Measurements from ENCODE around the gene C17orf114.

The C17orf114 gene

DNA sequence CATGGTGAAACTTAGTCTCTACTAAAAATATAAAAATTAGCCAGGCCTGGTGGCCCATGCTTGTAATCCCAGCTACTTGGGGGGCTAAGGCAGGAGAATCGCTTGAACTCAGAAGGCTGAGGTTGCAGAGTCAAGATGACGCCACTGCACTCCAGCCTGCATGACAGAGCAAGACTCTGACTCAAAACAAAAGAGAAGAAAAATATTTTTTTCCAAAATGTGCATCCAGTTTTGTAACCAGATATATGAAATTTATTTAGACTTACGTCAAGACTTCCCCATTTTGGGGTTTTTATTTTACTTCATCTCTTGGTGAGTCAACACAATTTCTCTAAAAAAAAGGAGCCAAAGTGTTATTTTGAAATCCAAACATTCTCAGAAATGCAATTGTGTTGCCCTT is 35.9 kb downstream of the C17orf114 start:
- Histone ChIP-seq H2BK15ac (ENCODE audit: low read length) (no peak overlapping the region), H3K23ac (ENCODE audit: low read depth, low read length, poor library complexity) (no peak overlapping the region), H2BK120ac (ENCODE audit: low read depth, low read length) (no peak overlapping the region), H3K9me3 (replicated peaks in 1 of 2; ENCODE audit: control insufficient read depth in 2 of 2, insufficient read depth in 1 of 2, low read depth in 1 of 2, low read length in 2 of 2) (no peaks in the 10 kb centered on the region), H4K91ac (ENCODE audit: low read depth, low read length, poor library complexity) (no peak overlapping the region), H3K79me1 (ENCODE audit: low read depth, low read length) (no peaks in the 10 kb centered on the region), H3K4me1 (ENCODE audit: control insufficient read depth in 2 of 2, insufficient read depth in 1 of 2, low read depth in 1 of 2, low read length in 2 of 2) (no peaks in the 10 kb centered on the region), H3K4me3 (ENCODE audit: low read length in 2 of 2) (no peak overlapping the region), H2AFZ (ENCODE audit: low read length) (no peak overlapping the region), H3K18ac (ENCODE audit: low read length) (no peak overlapping the region), H4K8ac (ENCODE audit: low read depth, low read length) (no peak overlapping the region), H3K4ac (ENCODE audit: low read length) (no peak overlapping the region), H2AK5ac (ENCODE audit: low read depth, low read length) (no peak overlapping the region), H2BK5ac (ENCODE audit: low read length) (no peak overlapping the region), H3K9ac (ENCODE audit: low read depth, low read length, poor library complexity) (no peak overlapping the region), H2BK12ac (ENCODE audit: low read length) (no peak overlapping the region), H3K27ac (replicated peaks; ENCODE audit: low read length) (no peak overlapping the region), H3K14ac (ENCODE audit: low read length) (no peak overlapping the region), H3K27me3 (ENCODE audit: control insufficient read depth in 3 of 3, insufficient read depth in 3 of 3, low read depth in 1 of 3, low read length in 3 of 3) (peaks cover 0 to 12% (median 0%) of the 10 kb centered on the region in 3 experiments), H3K4me2 (ENCODE audit: insufficient read depth, low read length, poor library complexity, severe bottlenecking) (no peak overlapping the region), H3K36me3 (replicated peaks in 1 of 2; ENCODE audit: control insufficient read depth in 2 of 2, insufficient read depth in 2 of 2, low read length in 2 of 2) (no peaks in the 10 kb centered on the region)
- no peak for DNase-seq (ENCODE audit: low spot score)
- no CpG with 5 or more reads among the region's 3 CpGs for WGBS, 2 donors (ENCODE audit: extremely low coverage in 2 of 2, insufficient read length in 2 of 2, insufficient replicate concordance in 1 of 2)

DNA sequence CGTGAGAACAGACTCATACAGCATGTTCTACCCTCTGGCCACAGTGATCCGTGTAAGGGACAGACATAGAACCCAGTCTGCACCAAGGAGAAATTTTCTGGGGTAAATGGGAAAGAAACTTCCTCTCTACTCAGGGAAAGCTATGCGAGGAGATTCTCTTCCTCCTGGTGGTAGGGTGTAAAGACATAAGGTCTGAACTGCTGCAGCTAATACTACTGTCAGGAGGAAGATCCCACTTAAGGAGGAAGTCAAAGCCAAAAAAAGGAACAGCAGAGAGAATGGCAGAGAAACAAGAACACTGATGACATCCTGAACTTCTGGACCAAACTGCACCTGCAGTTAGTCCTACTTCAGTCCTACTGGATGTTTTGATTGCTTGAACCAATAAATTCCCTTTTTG is 37.5 kb downstream of the C17orf114 start:
- Histone ChIP-seq H3K27ac (replicated peaks; ENCODE audit: low read length) (no peak overlapping the region), H3K4me1 (ENCODE audit: control insufficient read depth in 2 of 2, insufficient read depth in 1 of 2, low read depth in 1 of 2, low read length in 2 of 2) (no peaks in the 10 kb centered on the region), H3K27me3 (ENCODE audit: control insufficient read depth in 3 of 3, insufficient read depth in 3 of 3, low read depth in 1 of 3, low read length in 3 of 3) (peaks cover 0 to 12% (median 0%) of the 10 kb centered on the region in 3 experiments), H2AFZ (ENCODE audit: low read length) (no peak overlapping the region), H3K9me3 (replicated peaks in 1 of 2; ENCODE audit: control insufficient read depth in 2 of 2, insufficient read depth in 1 of 2, low read depth in 1 of 2, low read length in 2 of 2) (no peaks in the 10 kb centered on the region), H3K4me3 (ENCODE audit: low read length in 2 of 2) (no peak overlapping the region), H4K91ac (ENCODE audit: low read depth, low read length, poor library complexity) (no peak overlapping the region), H2BK5ac (ENCODE audit: low read length) (no peak overlapping the region), H3K4me2 (ENCODE audit: insufficient read depth, low read length, poor library complexity, severe bottlenecking) (no peak overlapping the region), H3K18ac (ENCODE audit: low read length) (no peak overlapping the region), H3K14ac (ENCODE audit: low read length) (no peak overlapping the region), H2BK15ac (ENCODE audit: low read length) (no peak overlapping the region), H3K4ac (ENCODE audit: low read length) (no peak overlapping the region), H3K9ac (ENCODE audit: low read depth, low read length, poor library complexity) (no peak overlapping the region), H3K79me1 (ENCODE audit: low read depth, low read length) (no peaks in the 10 kb centered on the region), H2AK5ac (ENCODE audit: low read depth, low read length) (no peak overlapping the region), H2BK12ac (ENCODE audit: low read length) (no peak overlapping the region), H4K8ac (ENCODE audit: low read depth, low read length) (no peak overlapping the region), H3K36me3 (replicated peaks in 1 of 2; ENCODE audit: control insufficient read depth in 2 of 2, insufficient read depth in 2 of 2, low read length in 2 of 2) (no peaks in the 10 kb centered on the region), H3K23ac (ENCODE audit: low read depth, low read length, poor library complexity) (no peak overlapping the region), H2BK120ac (ENCODE audit: low read depth, low read length) (no peak overlapping the region)
- WGBS, 2 donors (ENCODE audit: extremely low coverage in 2 of 2, insufficient read length in 2 of 2, insufficient replicate concordance in 1 of 2) = no CpG with 5 or more reads among the region's 3 CpGs
- no peak for DNase-seq (ENCODE audit: low spot score)

DNA sequence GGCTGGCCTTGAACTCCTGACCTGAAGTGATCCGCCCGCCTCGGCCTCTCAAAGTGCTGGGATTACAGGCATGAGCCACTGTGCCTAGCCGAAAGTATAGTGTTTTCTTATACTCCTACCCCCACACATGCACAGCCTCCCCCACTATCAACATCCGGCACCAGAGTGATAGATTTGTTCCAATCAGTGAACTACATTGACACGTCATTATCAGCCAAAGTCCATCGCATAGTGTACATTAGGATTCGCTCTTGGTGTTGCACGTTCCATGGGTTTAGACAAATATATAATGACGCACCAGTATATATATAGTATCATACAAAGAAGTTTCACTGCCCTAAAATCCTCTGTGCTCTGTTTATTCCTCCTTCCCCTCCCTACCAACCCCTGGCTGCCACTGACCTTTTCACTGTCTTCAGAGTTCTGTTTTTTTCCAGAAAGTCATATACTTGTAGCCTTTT is 42.3 kb downstream of the C17orf114 start:
- no peak overlapping the region for H2BK12ac ChIP-seq (ENCODE audit: low read length)
- no CpG with 5 or more reads among the region's 10 CpGs for WGBS, 2 donors (ENCODE audit: extremely low coverage in 2 of 2, insufficient read length in 2 of 2, insufficient replicate concordance in 1 of 2)

DNA sequence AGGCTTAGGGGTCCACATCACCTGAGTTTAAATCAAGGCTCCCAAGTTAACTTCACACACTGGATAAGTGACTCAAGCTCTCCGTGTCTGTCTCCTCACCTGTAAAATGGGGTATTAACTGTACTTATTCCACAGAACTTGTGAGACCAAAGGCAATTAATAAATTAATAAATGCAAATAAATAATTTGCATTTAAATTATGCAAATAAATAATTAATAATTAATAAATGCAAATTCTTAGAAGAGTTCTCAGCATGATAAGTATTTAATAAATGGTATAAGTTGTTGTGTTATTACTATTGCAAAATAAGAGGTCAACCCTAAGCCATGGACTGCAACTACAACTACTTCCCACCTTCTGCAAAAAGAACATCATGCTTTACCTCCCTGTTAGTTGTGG is 48.7 kb downstream of the C17orf114 start:
- no peak overlapping the region for H3K9ac ChIP-seq (ENCODE audit: low read depth, low read length, poor library complexity)
- H3K36me3 ChIP-seq (replicated peaks in 1 of 2; ENCODE audit: control insufficient read depth in 2 of 2, insufficient read depth in 2 of 2, low read length in 2 of 2) = no peaks in the 10 kb centered on the region
- H3K9me3 ChIP-seq (replicated peaks in 1 of 2; ENCODE audit: control insufficient read depth in 2 of 2, insufficient read depth in 1 of 2, low read depth in 1 of 2, low read length in 2 of 2) = no peaks in the 10 kb centered on the region
- no peak overlapping the region for H3K18ac ChIP-seq (ENCODE audit: low read length)
- H2BK12ac ChIP-seq (ENCODE audit: low read length) = no peak overlapping the region
- H3K27ac ChIP-seq (replicated peaks; ENCODE audit: low read length) = no peak overlapping the region
- H3K4me3 ChIP-seq (ENCODE audit: low read length in 2 of 2) = no peak overlapping the region
- H3K4me1 ChIP-seq (ENCODE audit: control insufficient read depth in 2 of 2, insufficient read depth in 1 of 2, low read depth in 1 of 2, low read length in 2 of 2) = no peaks in the 10 kb centered on the region
- no peak overlapping the region for H3K4me2 ChIP-seq (ENCODE audit: insufficient read depth, low read length, poor library complexity, severe bottlenecking)
- no peak overlapping the region for H2AFZ ChIP-seq (ENCODE audit: low read length)
- H3K14ac ChIP-seq (ENCODE audit: low read length) = no peak overlapping the region
- DNase-seq (ENCODE audit: low spot score) = no peak
- H3K23ac ChIP-seq (ENCODE audit: low read depth, low read length, poor library complexity) = no peak overlapping the region
- no peak overlapping the region for H2BK5ac ChIP-seq (ENCODE audit: low read length)
- no peak overlapping the region for H2BK120ac ChIP-seq (ENCODE audit: low read depth, low read length)
- H4K8ac ChIP-seq (ENCODE audit: low read depth, low read length) = no peak overlapping the region
- no peak overlapping the region for H2BK15ac ChIP-seq (ENCODE audit: low read length)
- WGBS, 2 donors (ENCODE audit: extremely low coverage in 2 of 2, insufficient read length in 2 of 2, insufficient replicate concordance in 1 of 2) = no CpG with 5 or more reads among the region's 1 CpG
- H4K91ac ChIP-seq (ENCODE audit: low read depth, low read length, poor library complexity) = no peak overlapping the region
- no peak overlapping the region for H3K4ac ChIP-seq (ENCODE audit: low read length)
- no peaks in the 10 kb centered on the region for H3K79me1 ChIP-seq (ENCODE audit: low read depth, low read length)
- no peak overlapping the region for H2AK5ac ChIP-seq (ENCODE audit: low read depth, low read length)
- peaks cover 0 to 29% (median 0%) of the 10 kb centered on the region in 3 experiments for H3K27me3 ChIP-seq (ENCODE audit: control insufficient read depth in 3 of 3, insufficient read depth in 3 of 3, low read depth in 1 of 3, low read length in 3 of 3)

More for the DNA sequence above, 42.3 kb downstream of the C17orf114 start:
- Histone ChIP-seq H3K4me1 (ENCODE audit: control insufficient read depth in 2 of 2, insufficient read depth in 1 of 2, low read depth in 1 of 2, low read length in 2 of 2) (no peaks in the 10 kb centered on the region), H3K9me3 (replicated peaks in 1 of 2; ENCODE audit: control insufficient read depth in 2 of 2, insufficient read depth in 1 of 2, low read depth in 1 of 2, low read length in 2 of 2) (no peaks in the 10 kb centered on the region), H2BK120ac (ENCODE audit: low read depth, low read length) (no peak overlapping the region), H3K79me1 (ENCODE audit: low read depth, low read length) (no peaks in the 10 kb centered on the region), H3K36me3 (replicated peaks in 1 of 2; ENCODE audit: control insufficient read depth in 2 of 2, insufficient read depth in 2 of 2, low read length in 2 of 2) (no peaks in the 10 kb centered on the region), H3K4ac (ENCODE audit: low read length) (no peak overlapping the region), H4K8ac (ENCODE audit: low read depth, low read length) (no peak overlapping the region), H3K18ac (ENCODE audit: low read length) (no peak overlapping the region), H2BK15ac (ENCODE audit: low read length) (no peak overlapping the region), H3K27ac (replicated peaks; ENCODE audit: low read length) (no peak overlapping the region), H3K27me3 (ENCODE audit: control insufficient read depth in 3 of 3, insufficient read depth in 3 of 3, low read depth in 1 of 3, low read length in 3 of 3) (peaks cover 0 to 24% (median 0%) of the 10 kb centered on the region in 3 experiments), H3K14ac (ENCODE audit: low read length) (no peak overlapping the region), H3K9ac (ENCODE audit: low read depth, low read length, poor library complexity) (no peak overlapping the region), H2AK5ac (ENCODE audit: low read depth, low read length) (no peak overlapping the region), H3K4me2 (ENCODE audit: insufficient read depth, low read length, poor library complexity, severe bottlenecking) (no peak overlapping the region), H4K91ac (ENCODE audit: low read depth, low read length, poor library complexity) (no peak overlapping the region), H2BK5ac (ENCODE audit: low read length) (no peak overlapping the region), H3K4me3 (ENCODE audit: low read length in 2 of 2) (no peak overlapping the region), H3K23ac (ENCODE audit: low read depth, low read length, poor library complexity) (no peak overlapping the region), H2AFZ (ENCODE audit: low read length) (no peak overlapping the region)
- no peak for DNase-seq (ENCODE audit: low spot score)

Data from neuronal stem cell (in vitro differentiated cells).